Heart right ventricle (tissue), 16 donors: Measurements from ENCODE around the gene ARMC2. TPM values are rescaled to one million over a fixed set of nuclear protein-coding genes. Genes with fewer than 3 reads are reported as not detected.
"Not testable (repeated sequence)": the region's sequence is repeated elsewhere in the genome, so short reads cannot be mapped to it uniquely, and the experiment has no call there.

Source experiments
- ATAC-seq, 8 donors: fragments of 200-7000 bp; cut with Tn5 transposase; one replicate each; pipeline ENCODE4 v1.9.1; 2020; ENCODE audit warnings: mild to moderate bottlenecking in 8 of 8, moderate library complexity in 8 of 8, moderate number of reproducible peaks in 1 of 8
- DNase-seq, 2 donors: peaks; one replicate each; pipeline ENCODE4 v3.0.0-alpha.2; 2020
- H3K27ac ChIP-seq, 10 donors: fragments of 200-600 bp; sonication (generic) in 2 of 10; one replicate each; pipeline versions ENCODE4 v1.5.0 to v1.8.0; 2020 to 2022; ENCODE audit warnings: mild to moderate bottlenecking in 3 of 10
- H3K27me3 ChIP-seq, 7 donors: fragments of 200-600 bp; one replicate each; pipeline ENCODE4 v1.8.0; 2021 to 2022; ENCODE audit warnings: mild to moderate bottlenecking in 2 of 7
- H3K36me3 ChIP-seq, 9 donors: fragments of 200-600 bp; sonication (generic) in 1 of 9; one replicate each; pipeline versions ENCODE4 v1.5.0 to v1.8.0; 2020 to 2022; ENCODE audit warnings: mild to moderate bottlenecking in 2 of 9
- H3K4me1 ChIP-seq, 9 donors: fragments of 200-600 bp; sonication (generic) in 1 of 9; one replicate each; pipeline versions ENCODE4 v1.5.0 to v1.8.0; 2020 to 2022; ENCODE audit warnings: mild to moderate bottlenecking in 4 of 9
- H3K4me3 ChIP-seq, 10 donors: fragments of 200-600 bp; sonication (generic) in 2 of 10; one replicate each; pipeline versions ENCODE4 v1.5.0 to v1.8.0; 2020 to 2022; ENCODE audit warnings: mild to moderate bottlenecking in 7 of 10, moderate library complexity in 2 of 10
- H3K9me3 ChIP-seq, 11 donors: fragments of 200-600 bp in 10 of 11; sonication (generic) in 2 of 11; one replicate each; pipeline versions ENCODE4 v1.5.0 to v1.8.0; 2013 to 2022; ENCODE audit warnings: mild to moderate bottlenecking in 2 of 11, control low read depth in 1 of 11, moderate library complexity in 1 of 11
- WGBS, 2 donors: extraction: QIAGEN DNeasy Blood & Tissue Kit; methylation state at CpG; one replicate each; pipeline ENCODE4 v1.1.7; 2013; ENCODE audit warnings: inconsistent platforms in 1 of 2; 5-methylcytosine and 5-hydroxymethylcytosine counted together
- intact Hi-C, 10 donors: fragments of 100-400 bp; cut with DNase I; formaldehyde crosslinking; loops; one replicate each; pipeline versions ENCODE4 v1.11.1 to v1.14.2; 2022
- polyA plus RNA-seq, 2 donors: library from polyadenylated mRNA; stranded (reverse); fragments of 200-250 nt; gene quantifications; one replicate each; pipeline ENCODE4 v1.2.3, GENCODE V29; 2013
- total RNA-seq, 10 donors: library from RNA; stranded (reverse); fragmentation: NEBNext Ultra II Directional in 3 of 10; extraction: Animal tissue kit (Norgen Biotek cat#: 25700) in 3 of 10; gene quantifications; one replicate each; pipeline versions ENCODE4 v1.2.1 to v1.2.4, GENCODE V29; 2021 to 2023
- TF ChIP-seq, protein P1 (sequence below), 9 donors: fragments of 200-600 bp; sonication (generic) in 2 of 9; IDR thresholded peaks; one replicate each; pipeline versions ENCODE4 v1.5.0 to v1.8.0; 2021 to 2022; ENCODE audit warnings: antibody characterized with exemption in 9 of 9, mild to moderate bottlenecking in 5 of 9, moderate library complexity in 1 of 9
- donor health status: Arrhythmogenic right ventricular cardiomyopathy.
- donor health status: ischemic (EF 13 %, LVEDD 7.1; RV severe dilation, severe dysfunction).
- donor health status: healthy with polysubstance abuse.
- donor health status: DM: no; HTN: yes; CAD: no.
- donor health status: DM: no; HTN: no; CAD: no.
- donor health status: ischemic (EF 25% LVEDD 6.9; RV normal size, moderate dysfunction).
- donor health status: ischemic (EF 25% LVEDD 5.7; RV mildly dilated, moderate dysfunction).
- donor health status: healthy.
- donor health status: DM: yes; HTN: yes; CAD: no.
- donor health status: Ischemic cardiomyopathy.
- donor health status: ischemic (EF 35%, LVEDD 5.7; RV mildly dilated, moderate dysfunction).
- donor health status: nonischemic (EF 11% LVEDD 7.7; RV severe dilation, severe dysfunction).
- donor health status: DM: yes; HTN: yes; CAD: no.
- donor health status: PGD.
- donor health status: ischemic (EF 29% LVEDD 5.4; RV normal size, mild dysfunction).
- donor health status: nonischemic (EF 23%, LVEDD 6.1; RV moderate dilation, normal function).

The ARMC2 gene
- total and polyA plus RNA-seq, 12 donors, result 2.5 to 16.4 (median 12.3) TPM

DNA sequence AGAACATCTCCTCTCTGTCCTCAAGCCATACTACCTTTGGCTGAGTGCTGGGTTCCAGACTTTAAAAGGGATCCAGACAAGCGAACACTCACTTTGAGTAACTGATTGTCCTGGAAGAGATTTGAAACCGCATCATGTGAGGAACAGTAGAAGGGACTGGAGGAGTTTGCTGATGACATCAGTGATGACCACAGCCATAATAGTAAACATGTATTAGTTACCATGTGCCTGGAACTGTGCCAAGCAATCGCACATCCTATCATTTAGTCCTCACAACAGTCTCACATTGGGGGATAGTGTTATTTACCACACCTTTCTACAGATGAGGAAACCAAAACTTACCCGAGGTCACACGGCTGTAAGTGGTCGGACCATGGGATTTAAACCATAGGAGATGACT, 39.8 kb downstream of the ARMC2 start:
- peak overlapping the region in 1 of 10 donors; percentile 49 for H3K27ac ChIP-seq
- WGBS, 2 donors, result 90 to 92% methylated on average over 6 of the region's 6 CpGs
- intact Hi-C loops, result loop anchor here in 2 of 10 donors (5.0 to 10.0 kb wide), 2 partner anchors 46 to 53 kb away; no protein-coding TSS in a partner anchor

DNA sequence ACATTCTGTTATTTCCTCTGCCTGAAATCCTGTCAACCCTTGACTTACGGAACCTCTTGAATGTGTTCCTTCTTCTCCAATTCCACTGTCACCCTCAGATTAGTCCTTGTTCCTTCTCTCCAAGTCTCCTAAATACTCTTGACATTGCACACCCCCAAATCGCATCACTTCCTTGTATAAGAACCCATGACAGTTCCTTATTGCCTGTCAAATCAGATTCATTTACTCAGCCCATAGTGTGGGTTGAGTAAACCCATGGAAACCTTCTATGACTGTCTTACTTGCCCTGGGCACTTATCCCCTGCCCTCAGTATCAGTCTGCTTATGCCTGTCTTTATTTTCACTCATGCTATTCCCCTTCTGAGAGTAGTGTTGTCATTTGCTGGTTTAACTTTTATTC, 40.5 kb downstream of the ARMC2 start:
- peak in 4 of 8 donors; percentile 13 to 62 (median 40) for ATAC-seq

More for the DNA sequence above, 39.8 kb downstream of the ARMC2 start:
- no peak for ATAC-seq
- DNase-seq, result no peak
- Histone ChIP-seq H3K9me3 (peaks cover 0 to 3% (median 0%) of the 10 kb centered on the region in 11 donors), H3K36me3 (peaks cover 0 to 15% (median 0%) of the 10 kb centered on the region in 9 donors), H3K27me3 (no peaks in the 10 kb centered on the region), H3K4me3 (no peak overlapping the region), H3K4me1 (peaks cover 0 to 16% (median 4%) of the 10 kb centered on the region in 9 donors)
- TF ChIP-seq, protein P1, sequence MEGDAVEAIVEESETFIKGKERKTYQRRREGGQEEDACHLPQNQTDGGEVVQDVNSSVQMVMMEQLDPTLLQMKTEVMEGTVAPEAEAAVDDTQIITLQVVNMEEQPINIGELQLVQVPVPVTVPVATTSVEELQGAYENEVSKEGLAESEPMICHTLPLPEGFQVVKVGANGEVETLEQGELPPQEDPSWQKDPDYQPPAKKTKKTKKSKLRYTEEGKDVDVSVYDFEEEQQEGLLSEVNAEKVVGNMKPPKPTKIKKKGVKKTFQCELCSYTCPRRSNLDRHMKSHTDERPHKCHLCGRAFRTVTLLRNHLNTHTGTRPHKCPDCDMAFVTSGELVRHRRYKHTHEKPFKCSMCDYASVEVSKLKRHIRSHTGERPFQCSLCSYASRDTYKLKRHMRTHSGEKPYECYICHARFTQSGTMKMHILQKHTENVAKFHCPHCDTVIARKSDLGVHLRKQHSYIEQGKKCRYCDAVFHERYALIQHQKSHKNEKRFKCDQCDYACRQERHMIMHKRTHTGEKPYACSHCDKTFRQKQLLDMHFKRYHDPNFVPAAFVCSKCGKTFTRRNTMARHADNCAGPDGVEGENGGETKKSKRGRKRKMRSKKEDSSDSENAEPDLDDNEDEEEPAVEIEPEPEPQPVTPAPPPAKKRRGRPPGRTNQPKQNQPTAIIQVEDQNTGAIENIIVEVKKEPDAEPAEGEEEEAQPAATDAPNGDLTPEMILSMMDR (IDR thresholded peaks at IDR 0.05), result no peak

DNA sequence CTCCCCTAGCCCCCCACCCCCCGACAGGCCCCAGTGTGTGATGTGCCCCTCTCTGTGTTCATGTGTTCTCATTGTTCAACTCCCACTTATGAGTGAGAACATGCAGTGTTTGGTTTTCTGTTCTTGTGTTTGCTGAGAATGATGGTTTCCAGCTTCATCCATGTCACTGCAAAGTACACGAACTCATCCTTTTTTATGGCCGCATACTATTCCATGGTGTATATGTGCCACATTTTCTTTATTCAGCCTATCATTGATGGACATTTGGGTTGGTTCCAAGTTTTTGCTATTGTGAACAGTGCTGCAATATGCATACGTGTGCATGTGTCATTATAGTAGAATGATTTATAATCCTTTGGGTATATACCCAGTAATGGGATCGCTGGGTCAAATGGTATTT, 42.7 kb downstream of the ARMC2 start:
- not testable (repeated sequence) for H3K27me3 ChIP-seq, H3K27ac ChIP-seq, H3K36me3 ChIP-seq, ATAC-seq, H3K4me3 ChIP-seq, DNase-seq, H3K9me3 ChIP-seq
- intact Hi-C loops, result loop anchor here in 7 of 10 donors (5.0 to 10.0 kb wide), 6 partner anchors 39 to 349 kb away; no protein-coding TSS in a partner anchor
- WGBS, 2 donors, result 95 to 98% methylated on average over 5 of the region's 5 CpGs
- H3K4me1 ChIP-seq, result peaks cover 0 to 20% (median 7%) of the 10 kb centered on the region in 9 donors

More for the DNA sequence above, 40.5 kb downstream of the ARMC2 start:
- TF ChIP-seq, protein P1 (IDR thresholded peaks at IDR 0.05), result no peak
- peaks cover 0 to 23% (median 5%) of the 10 kb centered on the region in 9 donors for H3K4me1 ChIP-seq
- H3K9me3 ChIP-seq, result peaks cover 0 to 2% (median 0%) of the 10 kb centered on the region in 11 donors
- DNase-seq, result no peak
- H3K36me3 ChIP-seq, result peaks cover 0 to 8% (median 0%) of the 10 kb centered on the region in 9 donors
- H3K27me3 ChIP-seq, result no peaks in the 10 kb centered on the region
- no peak overlapping the region for H3K4me3 ChIP-seq
- H3K27ac ChIP-seq, result peak overlapping the region in 1 of 10 donors; percentile 49
- intact Hi-C loops, result loop anchor here in 2 of 10 donors (5.0 to 10.0 kb wide), 2 partner anchors 46 to 54 kb away; no protein-coding TSS in a partner anchor
- 91 to 95% methylated on average over 2 of the region's 2 CpGs for WGBS, 2 donors

DNA sequence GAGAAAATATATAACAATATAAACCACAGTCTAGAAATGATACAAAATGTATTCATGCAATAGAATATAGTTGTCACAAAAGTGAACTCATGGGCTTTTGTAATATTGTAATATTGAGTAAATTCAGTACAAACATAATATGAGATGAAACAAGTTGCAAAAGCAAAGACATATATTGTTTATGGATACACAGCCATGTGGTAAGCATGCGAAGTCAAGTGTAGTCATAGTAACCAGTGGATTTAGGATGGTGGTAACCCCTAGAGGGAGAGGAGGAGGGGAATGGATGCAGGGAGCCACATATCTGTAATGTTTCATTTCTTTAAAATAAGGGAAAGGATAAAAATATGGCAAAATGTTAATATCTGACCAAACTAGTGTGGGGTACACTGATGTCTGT, 47.3 kb downstream of the ARMC2 start:
- peaks cover 0 to 43% (median 21%) of the 10 kb centered on the region in 9 donors for H3K4me1 ChIP-seq
- TF ChIP-seq, protein P1 (IDR thresholded peaks at IDR 0.05), result no peak

More for the DNA sequence above, 47.3 kb downstream of the ARMC2 start:
- ATAC-seq (no peak), DNase-seq (no peak)
- no peaks in the 10 kb centered on the region for H3K36me3 ChIP-seq
- H3K4me3 ChIP-seq, result no peak overlapping the region
- H3K9me3 ChIP-seq, result peaks cover 0 to 2% (median 0%) of the 10 kb centered on the region in 11 donors
- intact Hi-C loops, result loop anchor here in 7 of 10 donors (2.0 to 10.0 kb wide), 8 partner anchors 48 to 353 kb away; partner anchors contain the start of gene ARMC2 (in 1 of the 7)
- WGBS, 2 donors, result 85 to 94% methylated on average over 1 of the region's 1 CpG
- H3K27ac ChIP-seq, result peak overlapping the region in 8 of 10 donors; percentile 12 to 82 (median 70)
- no peaks in the 10 kb centered on the region for H3K27me3 ChIP-seq
